H1 (cell line): Measurements from ENCODE around the gene FZD8. TPM values are rescaled to one million over a fixed set of nuclear protein-coding genes. Genes with fewer than 3 reads are reported as not detected.

ENCODE experiments used
- CTCF ChIA-PET: fragments of 300-600 bp; sonication (Branson Sonifier 250); formaldehyde crosslinking; loops from one replicate; lab custom pipeline; 2021; ENCODE audit not compliant: partially characterized antibody; lab: Charles Lee
- POLR2A ChIA-PET: fragments of 300-600 bp; sonication (Branson Sonifier 250); formaldehyde crosslinking; loops from one replicate; lab custom pipeline; 2021; ENCODE audit warnings: inconsistent platforms; ENCODE audit not compliant: partially characterized antibody; lab: Charles Lee
- DNase-seq, 2 experiments: peaks; one replicate each; pipeline versions ENCODE4 v3.0.0 to v3.0.0-alpha.2; 2010 to 2022; ENCODE audit warnings: low spot score in 2 of 2, low read depth in 1 of 2, mixed read lengths in 1 of 2
- FAIRE-seq: peaks from 2 replicates; lab custom pipeline; 2011; peaks lifted over from hg19 to GRCh38; lab: Jason Lieb, UNC
- H2AFZ ChIP-seq: 2 replicates; pipeline ENCODE4 v1.8.1; 2012; ENCODE audit warnings: low read length, inconsistent platforms
- H2AK5ac ChIP-seq: 2 replicates; pipeline ENCODE4 v1.6.1; 2013; ENCODE audit warnings: low read depth, low read length
- H2BK120ac ChIP-seq: replicated peaks from 2 replicates; pipeline ENCODE3; 2013; ENCODE audit warnings: low read depth, low read length, inconsistent platforms
- H2BK12ac ChIP-seq: 2 replicates; pipeline ENCODE4 v1.6.1; 2013; ENCODE audit warnings: low read depth, low read length
- H2BK15ac ChIP-seq: 2 replicates; pipeline ENCODE4 v1.6.1; 2013; ENCODE audit warnings: low read length
- H2BK20ac ChIP-seq: 2 replicates; pipeline ENCODE4 v1.6.1; 2013; ENCODE audit warnings: low read length
- H2BK5ac ChIP-seq: 2 replicates; pipeline ENCODE4 v1.6.1; 2013; ENCODE audit warnings: low read depth, low read length
- H3K14ac ChIP-seq: 2 replicates; pipeline ENCODE4 v1.6.1; 2013; ENCODE audit warnings: inconsistent platforms; ENCODE audit not compliant: insufficient read length
- H3K18ac ChIP-seq: 2 replicates; pipeline ENCODE4 v1.6.1; 2013; ENCODE audit warnings: low read length; ENCODE audit errors: extremely low read depth
- H3K23ac ChIP-seq: 2 replicates; pipeline ENCODE4 v1.6.1; 2013; ENCODE audit warnings: inconsistent platforms; ENCODE audit not compliant: insufficient read length
- H3K23me2 ChIP-seq: 2 replicates; pipeline ENCODE4 v1.6.1; 2013; ENCODE audit warnings: low read depth, low read length
- H3K27ac ChIP-seq: 2 replicates; pipeline ENCODE4 v1.6.1; 2011; ENCODE audit warnings: low read depth, low read length, inconsistent platforms
- H3K27me3 ChIP-seq, 4 experiments: replicated peaks in 1 of 4; 1 replicate in 1 of 4; 2 replicates in 3 of 4; pipeline versions ENCODE4 v1.6.1 to v1.8.1; 2011 to 2013; ENCODE audit warnings: low read length in 3 of 4, mild to moderate bottlenecking in 3 of 4, inconsistent platforms in 2 of 4, mixed read lengths in 2 of 4, moderate library complexity in 1 of 4; ENCODE audit not compliant: control insufficient read depth in 3 of 4, insufficient read depth in 3 of 4; ENCODE audit errors: extremely low read depth in 1 of 4
- H3K36me3 ChIP-seq, 4 experiments: 2 replicates each; pipeline versions ENCODE4 v1.6.1 to v1.8.1; 2011 to 2013; ENCODE audit warnings: mild to moderate bottlenecking in 4 of 4, low read length in 3 of 4, moderate library complexity in 2 of 4, control low read depth in 1 of 4, inconsistent platforms in 1 of 4; ENCODE audit not compliant: insufficient read depth in 4 of 4, control insufficient read depth in 2 of 4
- H3K4ac ChIP-seq: replicated peaks from 2 replicates; pipeline ENCODE3; 2013; ENCODE audit warnings: low read length, low read depth, mixed read lengths, inconsistent platforms; ENCODE audit not compliant: insufficient read length
- H3K4me1 ChIP-seq, 4 experiments: replicated peaks in 1 of 4; 1 replicate in 1 of 4; 2 replicates in 3 of 4; pipeline versions ENCODE4 v1.6.1 to v1.8.1; 2011 to 2013; ENCODE audit warnings: low read length in 3 of 4, inconsistent platforms in 2 of 4, mixed read lengths in 1 of 4; ENCODE audit not compliant: insufficient read depth in 4 of 4, control insufficient read depth in 3 of 4
- H3K4me2 ChIP-seq, 2 experiments: 2 replicates each; pipeline versions ENCODE4 v1.6.1 to v1.8.1; 2011 to 2013; ENCODE audit warnings: low read depth in 2 of 2, low read length in 2 of 2, control low read depth in 1 of 2, inconsistent platforms in 1 of 2, mild to moderate bottlenecking in 1 of 2; ENCODE audit not compliant: insufficient read depth in 1 of 2
- H3K4me3 ChIP-seq, 4 experiments: fragments of 200-600, 300-600 bp in 1 of 4; sonication (generic), shearing (Covaris generic), sonication (Bioruptor Twin) in 1 of 4; 2 replicates each; pipeline versions ENCODE4 v1.5.1 to v1.8.1; 2011 to 2016; ENCODE audit warnings: low read length in 4 of 4, low read depth in 3 of 4, control low read depth in 2 of 4, inconsistent platforms in 2 of 4, mild to moderate bottlenecking in 2 of 4, mixed read lengths in 1 of 4, moderate library complexity in 1 of 4; ENCODE audit not compliant: insufficient read depth in 2 of 4; ENCODE audit errors: extremely low read depth in 1 of 4
- H3K56ac ChIP-seq: replicated peaks from 2 replicates; pipeline ENCODE3; 2013; ENCODE audit warnings: low read depth, mild to moderate bottlenecking, mixed read lengths, low read length, inconsistent platforms; ENCODE audit not compliant: insufficient read length
- H3K79me1 ChIP-seq: 2 replicates; pipeline ENCODE4 v1.6.1; 2013; ENCODE audit warnings: low read depth, low read length, control low read depth
- H3K79me2 ChIP-seq, 2 experiments: 2 replicates each; pipeline versions ENCODE4 v1.6.1 to v1.8.1; 2012 to 2013; ENCODE audit warnings: low read length in 2 of 2, mild to moderate bottlenecking in 2 of 2, inconsistent platforms in 1 of 2; ENCODE audit not compliant: insufficient read depth in 2 of 2, control insufficient read depth in 1 of 2
- H3K9ac ChIP-seq, 4 experiments: replicated peaks in 1 of 4; 1 replicate in 1 of 4; 2 replicates in 3 of 4; pipeline versions ENCODE4 v1.6.1 to v1.8.1; 2011 to 2013; ENCODE audit warnings: low read depth in 3 of 4, low read length in 3 of 4, control low read depth in 2 of 4, mild to moderate bottlenecking in 2 of 4, moderate library complexity in 2 of 4, inconsistent platforms in 1 of 4; ENCODE audit errors: extremely low read depth in 1 of 4
- H3K9me3 ChIP-seq, 2 experiments: 2 replicates each; pipeline versions ENCODE4 v1.6.1 to v1.8.1; 2012 to 2013; ENCODE audit warnings: mild to moderate bottlenecking in 2 of 2, moderate library complexity in 2 of 2, control low read depth in 1 of 2, inconsistent platforms in 1 of 2, low read depth in 1 of 2, low read length in 1 of 2, mixed read lengths in 1 of 2; ENCODE audit not compliant: insufficient read depth in 2 of 2
- H4K20me1 ChIP-seq, 2 experiments: replicated peaks in 1 of 2; 2 replicates each; pipeline versions ENCODE3 to v1.8.1; 2011 to 2013; ENCODE audit warnings: inconsistent platforms in 2 of 2, low read length in 2 of 2, mild to moderate bottlenecking in 1 of 2; ENCODE audit not compliant: insufficient read depth in 2 of 2, control insufficient read depth in 1 of 2
- H4K5ac ChIP-seq: 2 replicates; pipeline ENCODE4 v1.6.1; 2013; ENCODE audit warnings: low read length, low read depth, mixed read lengths, inconsistent platforms; ENCODE audit not compliant: insufficient read length
- H4K8ac ChIP-seq: 2 replicates; pipeline ENCODE4 v1.8.0; 2013; ENCODE audit warnings: mild to moderate bottlenecking, moderate library complexity, low read length, inconsistent platforms; ENCODE audit not compliant: insufficient read depth; ENCODE audit errors: extremely low read depth
- H4K91ac ChIP-seq: replicated peaks from 2 replicates; pipeline ENCODE3; 2013; ENCODE audit warnings: low read length, mixed read lengths, inconsistent platforms; ENCODE audit not compliant: insufficient read length
- ATF3 ChIP-seq: IDR thresholded peaks from 2 replicates; pipeline ENCODE4 v1.6.1; 2011; ENCODE audit warnings: low read depth, mild to moderate bottlenecking, low read length; ENCODE audit not compliant: insufficient read depth
- BCL11A ChIP-seq, 2 experiments: IDR thresholded peaks; one replicate each; pipeline ENCODE4 v1.6.1; 2011; ENCODE audit warnings: low read depth in 2 of 2, low read length in 2 of 2, mild to moderate bottlenecking in 2 of 2
- CHD1 ChIP-seq: IDR thresholded peaks from 2 replicates; pipeline ENCODE4 v1.6.1; 2012; ENCODE audit warnings: low read depth, low read length, improper control_type of control experiment
- KDM1A ChIP-seq: fragments of 200-600, 300-600 bp; sonication (generic); IDR thresholded peaks from 2 replicates; pipeline ENCODE4 v1.7.1; 2016; ENCODE audit warnings: mild to moderate bottlenecking, low read length, borderline replicate concordance
- MAX ChIP-seq: IDR thresholded peaks from 2 replicates; pipeline ENCODE4 v1.6.1; 2012; ENCODE audit warnings: inconsistent platforms
- NRF1 ChIP-seq: IDR thresholded peaks from 2 replicates; pipeline ENCODE4 v1.6.1; 2011; ENCODE audit warnings: mild to moderate bottlenecking, low read depth, low read length, improper control_type of control experiment
- PHF8 ChIP-seq: fragments of 200-600 bp; sonication (generic); conservative IDR thresholded peaks from 2 replicates; pipeline ENCODE4 v1.7.1; 2012; ENCODE audit warnings: low read depth, mild to moderate bottlenecking, inconsistent platforms, low read length, moderate library complexity
- POLR2A ChIP-seq, 2 experiments: IDR thresholded peaks; 1 replicate in 1 of 2; 2 replicates in 1 of 2; pipeline ENCODE4 v1.6.1; 2011; ENCODE audit warnings: low read depth in 2 of 2, low read length in 2 of 2, mild to moderate bottlenecking in 2 of 2; ENCODE audit errors: control extremely low read depth in 1 of 2
- RBBP5 ChIP-seq: IDR thresholded peaks from 2 replicates; pipeline ENCODE4 v1.7.1; 2012; ENCODE audit warnings: low read depth, mild to moderate bottlenecking, inconsistent platforms, low read length, moderate library complexity, borderline replicate concordance
- SIN3A ChIP-seq, 2 experiments: IDR thresholded peaks in 1 of 2; conservative IDR thresholded peaks in 1 of 2; 2 replicates each; pipeline ENCODE4 v1.6.1; 2011 to 2012; ENCODE audit warnings: low read length in 2 of 2, improper control_type of control experiment in 1 of 2, low read depth in 1 of 2, mild to moderate bottlenecking in 1 of 2
- SP4 ChIP-seq: IDR thresholded peaks from 2 replicates; pipeline ENCODE4 v1.6.1; 2012; ENCODE audit warnings: low read length, inconsistent platforms
- YY1 ChIP-seq: IDR thresholded peaks from 2 replicates; pipeline ENCODE4 v1.6.1; 2011; ENCODE audit warnings: low read depth, mild to moderate bottlenecking, low read length
- WGBS, 2 experiments: shearing (Covaris generic) in 1 of 2; methylation state at CpG; one replicate each; pipeline versions ENCODE4 v1.1.6 to v1.1.7; 2013 to 2015; ENCODE audit warnings: low lambda C conversion rate in 2 of 2, mixed read lengths in 2 of 2, inconsistent platforms in 1 of 2, low coverage in 1 of 2, missing lambda C conversion rate in 1 of 2; ENCODE audit not compliant: insufficient replicate concordance in 2 of 2, insufficient coverage in 1 of 2, insufficient read length in 1 of 2; ENCODE audit errors: extremely low coverage in 1 of 2, missing lambda C conversion rate in 1 of 2; 5-methylcytosine and 5-hydroxymethylcytosine counted together
- polyA plus RNA-seq, 7 experiments: library from polyadenylated mRNA; depleted of rRNA in 3 of 7; stranded (reverse) in 5 of 7; unstranded in 2 of 7; fragments of >200 nt in 5 of 7; fragments of 200-250 nt in 2 of 7; gene quantifications; 1 replicate in 5 of 7; 2 replicates in 1 of 7; 4 replicates in 1 of 7; pipeline versions ENCODE4 v1.2.1 to v1.2.3, GENCODE V29; 2011 to 2013; ENCODE audit warnings: missing spikeins in 2 of 7, mixed read lengths in 2 of 7
- total RNA-seq: library from RNA; stranded (reverse); fragmentation: NEBNext Ultra II Directional; extraction: Animal tissue kit (Norgen Biotek cat#: 25700); gene quantifications from 2 replicates; pipeline ENCODE4 v1.2.1, GENCODE V29; 2021

Gene FZD8
- total and polyA plus RNA-seq, 2 of the 8 experiments (the other 6 are each of a cell fraction or from before 2014, with no cell fraction given) = 4.8 to 7.1 TPM

GRCh38 chr10:35691522-35692236 is 49.6 kb upstream of the FZD8 start:
- Histone ChIP-seq H3K4ac (no peak overlapping the region), H3K4me2 (peak overlapping the region; percentile 45 to 47), H2BK15ac (no peak overlapping the region), H3K36me3 (no peaks in the 10 kb centered on the region), H4K91ac (peak overlapping the region; percentile 22), H3K27ac (no peak overlapping the region), H3K23ac (no peak overlapping the region), H3K14ac (no peak overlapping the region), H4K5ac (no peak overlapping the region), H3K9ac (no peak overlapping the region), H3K18ac (no peak overlapping the region), H2BK20ac (peak overlapping the region; percentile 96), H3K79me2 (no peaks in the 10 kb centered on the region), H2AK5ac (no peak overlapping the region), H3K79me1 (no peaks in the 10 kb centered on the region), H2BK120ac (peak overlapping the region; percentile 9), H2BK12ac (peak overlapping the region; percentile 61; the same call in 1 of the 2 replicates), H3K56ac (no peak overlapping the region), H3K4me3 (peak overlapping the region in 2 of 4 experiments; percentile 17 to 39; a peak in 2 of 8 replicates), H3K9me3 (no peaks in the 10 kb centered on the region), H2BK5ac (peak overlapping the region; percentile 82; the same call in 1 of the 2 replicates), H3K27me3 (peaks cover 0 to 7% (median 0%) of the 10 kb centered on the region in 4 experiments; a peak in 2 of 7 replicates), H2AFZ (no peak overlapping the region), H3K4me1 (peaks cover 8 to 21% (median 12%) of the 10 kb centered on the region in 4 experiments; a peak in 5 of 7 replicates), H3K23me2 (no peaks in the 10 kb centered on the region; the same call in 1 of the 2 replicates), H4K8ac (no peak overlapping the region), H4K20me1 (no peaks in the 10 kb centered on the region)
- ChIA-PET POLR2A (interaction anchor here (0.6 kb wide), 1 partner anchor 18 kb away, joined by 3 read pairs; no protein-coding TSS in a partner anchor), CTCF (interaction anchor here (1.4 kb wide), 2 partner anchors 57 to 339 kb away, joined by 3 read pairs; no protein-coding TSS in a partner anchor)
- DNase-seq = no peak
- peak; percentile 19 for FAIRE-seq
- WGBS, 2 experiments = 20% methylated on average over 10 of the region's 12 CpGs; no CpG with 5 or more reads in 1 of the 2 experiments
- no peak for TF ChIP-seq ATF3
- no peak for TF ChIP-seq CHD1
- no peak for TF ChIP-seq SP4
- TF ChIP-seq NRF1 = no peak
- no peak for TF ChIP-seq SIN3A (conservative IDR thresholded peaks at IDR 0.05 in 1 of 2, IDR thresholded peaks at IDR 0.05 in 1 of 2; ENCODE audit: low read depth in 1 of 2, low read length in 2 of 2)
- no peak for TF ChIP-seq MAX
- no peak for TF ChIP-seq POLR2A (IDR thresholded peaks at IDR 0.05; ENCODE audit: control extremely low read depth in 1 of 2, low read depth in 2 of 2, low read length in 2 of 2)
- no peak for TF ChIP-seq RBBP5
- TF ChIP-seq YY1 = no peak
- TF ChIP-seq PHF8 = no peak
- no peak for TF ChIP-seq BCL11A (IDR thresholded peaks at IDR 0.05; ENCODE audit: low read depth in 2 of 2, low read length in 2 of 2)
- TF ChIP-seq KDM1A = no peak
